ENCODE data around the gene CFAP70. TPM values are rescaled to one million over a fixed set of nuclear protein-coding genes. Genes with fewer than 3 reads are reported as not detected.

The CFAP70 gene
- total RNA-seq, 2 donors from 2014 or later, result 0.73 to 0.74 TPM

GRCh38 chr10:73228247-73228646 is 130.4 kb downstream of the CFAP70 start:
- Mint-ChIP-seq H3K4me1 (no peaks in the 10 kb centered on the region), H3K9me3 (no peaks in the 10 kb centered on the region), H3K27ac (no peak overlapping the region), H3K4me3 (no peak overlapping the region), H3K36me3 (ENCODE audit: low read depth) (peaks cover 44% of the 10 kb centered on the region), H3K27me3 (no peaks in the 10 kb centered on the region)
- no peak for ATAC-seq (replicated peaks)

GRCh38 chr10:73226663-73227062 is 132.0 kb downstream of the CFAP70 start:
- H3K27me3 Mint-ChIP-seq, result no peaks in the 10 kb centered on the region
- H3K36me3 Mint-ChIP-seq (ENCODE audit: low read depth), result peaks cover 28% of the 10 kb centered on the region
- H3K4me1 Mint-ChIP-seq, result peaks cover 3% of the 10 kb centered on the region
- H3K27ac Mint-ChIP-seq, result no peak overlapping the region
- no peak overlapping the region for H3K4me3 Mint-ChIP-seq
- no peak for ATAC-seq (replicated peaks)
- H3K9me3 Mint-ChIP-seq, result no peaks in the 10 kb centered on the region

DNA sequence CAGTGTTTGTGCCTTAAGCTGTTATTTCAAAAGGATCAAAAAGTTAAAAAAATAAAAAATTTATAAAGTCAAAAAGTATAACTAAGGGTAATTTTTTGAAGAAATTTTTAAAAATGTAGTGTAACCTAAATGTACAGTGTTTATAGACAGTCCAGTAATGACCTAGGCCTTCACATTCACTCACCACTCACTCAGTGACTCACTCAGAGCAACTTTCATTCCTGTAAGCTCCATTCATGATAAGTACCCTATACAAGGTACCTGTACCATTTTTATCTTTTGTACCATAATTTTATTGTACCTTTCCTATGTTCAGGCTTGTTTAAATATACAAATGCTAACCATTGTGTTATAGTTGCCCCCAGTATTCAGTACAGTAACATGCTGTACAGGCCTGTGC is 133.1 kb downstream of the CFAP70 start:
- Mint-ChIP-seq H3K4me1 (peaks cover 3% of the 10 kb centered on the region), H3K27ac (no peak overlapping the region), H3K9me3 (no peaks in the 10 kb centered on the region), H3K4me3 (no peak overlapping the region), H3K27me3 (no peaks in the 10 kb centered on the region), H3K36me3 (ENCODE audit: low read depth) (peaks cover 17% of the 10 kb centered on the region)
- ATAC-seq (replicated peaks), result peak; percentile 83

DNA sequence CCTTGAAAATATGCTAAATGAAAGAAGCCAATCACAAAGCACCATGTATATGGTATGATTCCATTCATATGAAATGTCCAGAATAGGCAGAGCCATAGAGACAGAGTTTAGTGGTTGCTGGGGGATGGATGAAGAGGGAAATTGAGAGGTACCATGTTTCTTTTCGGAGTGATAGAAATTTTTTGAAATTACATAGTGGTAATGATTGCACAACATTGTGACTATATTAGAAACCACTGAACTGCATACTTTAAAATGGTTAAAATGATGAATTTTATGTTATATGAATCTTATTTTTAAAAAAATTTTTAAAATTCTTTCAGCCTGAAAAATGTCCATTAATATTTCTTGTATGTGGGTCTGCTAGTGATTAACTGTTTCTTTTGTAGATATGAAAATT is 137.7 kb downstream of the CFAP70 start:
- H3K4me3 Mint-ChIP-seq, result no peak overlapping the region
- H3K36me3 Mint-ChIP-seq (ENCODE audit: low read depth), result peaks cover 36% of the 10 kb centered on the region
- H3K9me3 Mint-ChIP-seq, result no peaks in the 10 kb centered on the region
- H3K4me1 Mint-ChIP-seq, result peaks cover 3% of the 10 kb centered on the region
- no peak for ATAC-seq (replicated peaks)
- no peak overlapping the region for H3K27ac Mint-ChIP-seq
- no peaks in the 10 kb centered on the region for H3K27me3 Mint-ChIP-seq

- Mint-ChIP-seq H3K4me3 (no peak overlapping the region), H3K9me3 (no peaks in the 10 kb centered on the region), H3K27me3 (no peaks in the 10 kb centered on the region), H3K4me1 (peaks cover 7% of the 10 kb centered on the region), H3K27ac (no peak overlapping the region), H3K36me3 (ENCODE audit: low read depth) (peaks cover 48% of the 10 kb centered on the region)
- no peak for ATAC-seq (replicated peaks)
Observed at GRCh38 chr10:73219384-73219783, 139.3 kb downstream of the CFAP70 start.

DNA sequence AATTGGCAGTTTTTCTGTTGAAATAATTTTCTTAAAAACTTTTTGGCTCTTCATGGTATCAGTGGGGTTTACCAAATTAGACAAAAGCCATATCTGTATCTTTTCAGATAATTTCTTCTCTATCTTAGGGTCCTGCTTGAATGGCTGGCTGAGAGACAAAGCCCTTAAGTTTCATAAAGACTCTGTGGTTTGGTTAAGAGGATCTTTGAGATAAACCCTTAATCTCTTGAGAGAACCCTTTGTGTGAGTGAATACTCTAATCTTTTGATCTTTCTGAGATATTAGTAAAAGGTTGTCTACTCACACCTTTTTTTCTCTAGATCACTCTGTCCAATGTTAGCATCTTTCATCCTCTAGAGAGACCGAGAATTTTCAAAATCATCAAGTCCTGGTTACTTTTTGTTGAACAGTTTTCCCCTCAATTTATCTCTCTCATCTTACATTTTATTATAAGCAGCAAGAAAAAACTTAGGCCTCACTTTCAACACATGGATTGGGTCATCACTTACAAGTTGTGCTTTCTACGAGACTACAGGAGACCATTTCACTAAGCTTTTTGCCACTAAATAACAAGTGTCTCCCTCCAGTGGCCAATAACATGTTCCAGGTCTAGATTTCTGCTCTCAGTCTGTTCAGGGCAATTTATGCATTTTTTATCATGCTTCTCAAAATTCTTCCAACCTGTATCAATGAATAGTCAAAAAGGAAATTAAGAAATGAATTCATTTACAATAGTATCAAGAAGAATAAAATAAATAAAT is 140.1 kb downstream of the CFAP70 start:
- ATAC-seq (replicated peaks), result no peak
- Mint-ChIP-seq H3K9me3 (no peaks in the 10 kb centered on the region), H3K4me3 (no peak overlapping the region), H3K4me1 (peaks cover 10% of the 10 kb centered on the region), H3K27ac (no peak overlapping the region), H3K27me3 (no peaks in the 10 kb centered on the region), H3K36me3 (ENCODE audit: low read depth) (peaks cover 54% of the 10 kb centered on the region)

- no peak overlapping the region for H3K4me3 Mint-ChIP-seq
- no peaks in the 10 kb centered on the region for H3K27me3 Mint-ChIP-seq
- H3K4me1 Mint-ChIP-seq, result peaks cover 10% of the 10 kb centered on the region
- no peak overlapping the region for H3K27ac Mint-ChIP-seq
- no peaks in the 10 kb centered on the region for H3K9me3 Mint-ChIP-seq
- peaks cover 64% of the 10 kb centered on the region for H3K36me3 Mint-ChIP-seq (ENCODE audit: low read depth)
- peak; percentile 34 for ATAC-seq (replicated peaks)
Observed at GRCh38 chr10:73217628-73218027, 141.0 kb downstream of the CFAP70 start.

DNA sequence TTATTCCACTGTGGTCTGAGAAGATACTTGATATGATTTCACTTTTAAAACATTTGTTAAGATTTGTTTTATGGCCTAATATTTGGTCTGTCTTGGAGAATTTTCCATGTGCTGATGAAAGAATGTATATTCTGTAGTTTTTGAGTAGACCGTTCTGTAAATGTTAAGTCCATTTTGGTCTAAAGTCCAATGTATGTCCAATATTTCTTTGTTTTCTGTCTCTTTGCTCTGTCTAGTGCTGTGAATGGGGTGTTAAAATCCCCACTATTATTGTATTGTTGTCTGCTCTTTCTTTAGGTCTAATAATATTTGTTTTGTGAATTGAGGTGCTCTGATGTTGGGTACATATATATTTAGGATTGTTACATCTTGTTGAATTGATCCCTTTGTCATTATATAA is 142.9 kb downstream of the CFAP70 start:
- Mint-ChIP-seq H3K27me3 (no peaks in the 10 kb centered on the region), H3K9me3 (no peaks in the 10 kb centered on the region), H3K27ac (no peak overlapping the region), H3K4me3 (no peak overlapping the region), H3K4me1 (peaks cover 7% of the 10 kb centered on the region), H3K36me3 (ENCODE audit: low read depth) (peaks cover 73% of the 10 kb centered on the region)
- ATAC-seq (replicated peaks), result no peak

GRCh38 chr10:73211106-73211811 is 147.4 kb downstream of the CFAP70 start:
- Mint-ChIP-seq H3K36me3 (ENCODE audit: low read depth) (peaks cover 48% of the 10 kb centered on the region), H3K9me3 (no peaks in the 10 kb centered on the region), H3K4me1 (peaks cover 7% of the 10 kb centered on the region), H3K27me3 (no peaks in the 10 kb centered on the region), H3K4me3 (no peak overlapping the region), H3K27ac (no peak overlapping the region)
- no peak for ATAC-seq (replicated peaks)

DNA sequence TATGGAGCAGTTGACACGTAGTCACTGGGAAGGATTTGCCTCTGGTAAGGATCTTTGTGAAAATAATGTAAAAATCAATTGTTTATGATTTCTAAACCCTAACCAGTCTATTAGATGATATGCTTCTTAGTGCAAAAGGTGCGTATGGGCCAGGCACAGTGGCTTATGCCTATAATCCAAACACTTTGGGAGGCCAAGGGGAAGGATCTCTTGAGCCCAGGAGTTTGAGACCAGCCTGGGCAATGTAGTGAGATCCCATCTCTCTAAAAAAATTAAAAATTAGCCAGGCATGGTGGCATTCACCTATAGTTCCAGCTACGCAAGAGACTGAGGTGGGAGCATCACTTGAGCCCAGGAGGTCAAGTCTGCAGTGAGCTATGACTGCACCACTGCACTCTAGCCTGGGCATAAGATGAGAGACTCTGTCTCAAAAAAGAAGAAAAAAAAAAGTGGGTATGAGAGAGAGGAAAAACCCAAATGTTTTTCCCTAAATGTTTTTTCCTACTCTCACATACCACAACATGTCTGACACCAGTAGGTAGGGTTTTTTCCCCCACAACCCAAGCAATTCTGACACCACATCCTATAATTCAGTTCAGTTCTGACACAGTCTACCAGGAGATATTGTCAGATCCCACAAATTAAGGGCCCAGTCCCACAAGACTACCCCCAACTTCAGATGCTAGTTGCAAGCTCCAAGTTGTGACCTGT is 148.1 kb downstream of the CFAP70 start:
- Mint-ChIP-seq H3K27me3 (no peaks in the 10 kb centered on the region), H3K27ac (no peak overlapping the region), H3K4me1 (peaks cover 7% of the 10 kb centered on the region), H3K9me3 (no peaks in the 10 kb centered on the region), H3K36me3 (ENCODE audit: low read depth) (peaks cover 41% of the 10 kb centered on the region), H3K4me3 (no peak overlapping the region)
- ATAC-seq (replicated peaks), result no peak

- Mint-ChIP-seq H3K4me3 (no peak overlapping the region), H3K27ac (no peak overlapping the region), H3K9me3 (no peaks in the 10 kb centered on the region), H3K4me1 (peaks cover 6% of the 10 kb centered on the region), H3K36me3 (ENCODE audit: low read depth) (peaks cover 37% of the 10 kb centered on the region), H3K27me3 (no peaks in the 10 kb centered on the region)
- no peak for ATAC-seq (replicated peaks)
Observed at GRCh38 chr10:73209705-73210104, 149.0 kb downstream of the CFAP70 start.

GRCh38 chr10:73207883-73208282 is 150.8 kb downstream of the CFAP70 start:
- no peak for ATAC-seq (replicated peaks)
- Mint-ChIP-seq H3K36me3 (ENCODE audit: low read depth) (peaks cover 20% of the 10 kb centered on the region), H3K27ac (no peak overlapping the region), H3K9me3 (no peaks in the 10 kb centered on the region), H3K27me3 (no peaks in the 10 kb centered on the region), H3K4me3 (no peak overlapping the region), H3K4me1 (no peaks in the 10 kb centered on the region)

DNA sequence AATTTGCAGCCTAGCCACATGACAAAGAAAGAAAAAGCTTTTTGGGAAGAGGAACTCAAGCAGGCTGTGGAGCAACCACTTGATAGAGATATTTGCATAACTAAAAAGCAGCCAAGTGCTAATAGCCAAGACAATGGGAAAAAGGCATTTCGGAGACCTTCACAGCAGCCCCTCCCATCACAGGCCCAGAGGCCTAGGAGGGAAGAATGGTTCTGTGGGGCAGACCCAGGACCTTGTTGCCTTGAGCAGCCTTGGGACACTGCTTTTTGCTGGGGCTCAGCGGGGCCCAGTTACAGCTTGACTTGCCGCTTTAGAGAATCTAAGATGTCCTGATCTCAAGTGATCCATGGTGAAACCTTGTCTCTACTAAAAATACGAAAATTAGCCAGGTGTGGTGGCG is 152.3 kb downstream of the CFAP70 start:
- Mint-ChIP-seq H3K27ac (no peak overlapping the region), H3K4me1 (no peaks in the 10 kb centered on the region), H3K36me3 (ENCODE audit: low read depth) (peaks cover 14% of the 10 kb centered on the region), H3K4me3 (no peak overlapping the region), H3K27me3 (no peaks in the 10 kb centered on the region), H3K9me3 (no peaks in the 10 kb centered on the region)
- ATAC-seq (replicated peaks), result no peak

DNA sequence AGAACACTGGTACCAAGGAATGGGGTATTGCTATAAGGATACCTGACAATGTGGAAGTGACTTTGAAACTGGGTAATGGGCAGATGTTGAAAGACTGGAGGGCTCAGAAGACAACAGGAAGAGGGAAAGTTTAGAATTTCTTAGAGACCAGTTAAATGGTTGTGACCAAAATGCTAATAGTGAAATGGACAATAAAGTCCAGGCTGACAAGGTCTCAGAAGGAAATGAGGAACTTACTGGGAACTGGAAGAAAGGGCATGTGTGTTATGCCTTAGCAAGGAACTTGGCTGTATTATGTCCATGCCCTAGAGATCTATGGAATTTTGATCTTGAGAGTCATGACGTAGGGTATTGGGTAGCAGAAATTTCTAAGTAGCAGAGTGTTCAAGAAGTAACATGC is 152.8 kb downstream of the CFAP70 start:
- Mint-ChIP-seq H3K4me3 (no peak overlapping the region), H3K9me3 (no peaks in the 10 kb centered on the region), H3K27ac (no peak overlapping the region), H3K4me1 (no peaks in the 10 kb centered on the region), H3K27me3 (no peaks in the 10 kb centered on the region), H3K36me3 (ENCODE audit: low read depth) (peaks cover 9% of the 10 kb centered on the region)
- no peak for ATAC-seq (replicated peaks)

DNA sequence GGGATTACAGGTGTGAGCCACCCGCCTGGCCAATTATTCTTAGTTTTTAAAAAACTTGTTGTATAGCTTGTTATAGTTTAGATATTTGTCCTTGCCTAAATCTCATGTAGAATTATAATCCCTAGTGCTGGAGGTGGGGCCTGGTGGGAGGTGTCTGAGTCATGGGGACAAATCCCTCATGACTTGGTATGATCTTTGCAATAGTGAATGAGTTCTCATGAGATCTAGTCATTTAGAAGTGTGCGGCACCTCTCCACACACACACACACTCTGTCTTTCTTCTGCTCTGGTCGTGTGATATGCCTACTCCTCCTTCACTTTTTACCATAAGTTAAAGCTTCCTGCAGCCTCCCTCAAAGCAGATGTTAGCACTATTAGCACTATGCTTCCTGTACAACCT is 153.6 kb downstream of the CFAP70 start:
- Mint-ChIP-seq H3K36me3 (ENCODE audit: low read depth) (peaks cover 1% of the 10 kb centered on the region), H3K4me1 (no peaks in the 10 kb centered on the region), H3K27me3 (no peaks in the 10 kb centered on the region), H3K9me3 (no peaks in the 10 kb centered on the region), H3K4me3 (no peak overlapping the region), H3K27ac (no peak overlapping the region)
- no peak for ATAC-seq (replicated peaks)

All from activated T-helper 17 cell treated with anti-CD3 and anti-CD28 coated beads, Interleukin-2, amount 50 U/mL, for 72 hours (primary cell).